Peyer's patch (tissue), 4 donors: ENCODE measurements around the gene CBX2. TPM values are rescaled to one million over a fixed set of nuclear protein-coding genes. Genes with fewer than 3 reads are reported as not detected.

Experiments
- DNase-seq, 3 donors: peaks; one replicate each; pipeline ENCODE4 v3.0.0-alpha.2; 2017 to 2019
- H3K27ac ChIP-seq, 4 donors: fragments of 200-600 bp; sonication (generic); one replicate each; pipeline ENCODE4 v1.5.1; 2016 to 2019
- H3K27me3 ChIP-seq, 2 donors: fragments of 200-600 bp; sonication (generic); one replicate each; pipeline ENCODE4 v1.5.1; 2019
- H3K36me3 ChIP-seq, 3 donors: fragments of 200-600 bp; sonication (generic); one replicate each; pipeline ENCODE4 v1.5.1; 2016 to 2019
- H3K4me1 ChIP-seq, 4 donors: fragments of 200-600 bp; sonication (generic); one replicate each; pipeline ENCODE4 v1.5.1; 2016 to 2019
- H3K4me3 ChIP-seq, 4 donors: fragments of 200-600 bp; sonication (generic); 1 replicate in 3 of 4; 2 replicates in 1 of 4; pipeline ENCODE4 v1.5.1; 2016 to 2019; ENCODE audit warnings: mild to moderate bottlenecking in 1 of 4
- H3K9me3 ChIP-seq, 4 donors: fragments of 200-600 bp; sonication (generic); one replicate each; pipeline ENCODE4 v1.5.1; 2016 to 2019; ENCODE audit warnings: mild to moderate bottlenecking in 1 of 4
- POLR2A ChIP-seq, 2 donors: fragments of 450-650 bp; IDR thresholded peaks; one replicate each; pipeline ENCODE4 v1.5.1; 2017; ENCODE audit warnings: antibody characterized with exemption in 2 of 2, mild to moderate bottlenecking in 2 of 2, moderate library complexity in 2 of 2
- total RNA-seq, 4 donors: library from RNA; depleted of rRNA; stranded (reverse); fragments of >200 nt; gene quantifications; one replicate each; pipeline ENCODE4 v1.1.0, GENCODE V29; 2016
- TF ChIP-seq, protein P1 (sequence below), 6 experiments: fragments of 450-650 bp in 4 of 6; fragments of 200-600 bp in 2 of 6; sonication (generic) in 1 of 6; IDR thresholded peaks; one replicate each; pipeline ENCODE4 v1.5.1; 2017 to 2019; ENCODE audit warnings: antibody characterized with exemption in 6 of 6, mild to moderate bottlenecking in 3 of 6, moderate library complexity in 1 of 6

The CBX2 gene
- total RNA-seq, 4 donors from 2014 or later: 0.18 to 0.85 (median 0.81) TPM

DNA sequence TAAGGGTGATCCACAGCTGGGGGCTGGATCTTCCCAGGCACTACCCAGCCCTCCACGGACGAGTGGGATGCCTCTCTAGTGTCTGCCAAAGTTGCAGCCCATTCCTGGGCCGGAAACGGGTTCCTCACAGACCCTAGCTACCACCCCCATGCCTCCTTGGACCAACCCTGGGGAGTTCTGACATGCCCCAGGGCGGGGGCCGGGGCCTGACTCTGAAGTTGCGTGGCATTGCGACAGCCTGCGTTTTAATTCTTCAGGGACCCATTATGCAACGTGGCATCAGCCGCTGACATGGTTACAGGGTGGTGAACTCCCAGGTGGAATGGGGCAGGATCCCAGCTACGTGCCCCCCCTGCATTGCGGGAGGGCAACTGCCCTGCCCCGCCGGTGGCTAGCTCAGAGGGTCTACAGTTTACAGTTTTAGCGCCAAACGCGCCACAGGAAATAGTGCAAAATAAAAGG is 58.6 kb downstream of the CBX2 start:
- TF ChIP-seq, protein P1, sequence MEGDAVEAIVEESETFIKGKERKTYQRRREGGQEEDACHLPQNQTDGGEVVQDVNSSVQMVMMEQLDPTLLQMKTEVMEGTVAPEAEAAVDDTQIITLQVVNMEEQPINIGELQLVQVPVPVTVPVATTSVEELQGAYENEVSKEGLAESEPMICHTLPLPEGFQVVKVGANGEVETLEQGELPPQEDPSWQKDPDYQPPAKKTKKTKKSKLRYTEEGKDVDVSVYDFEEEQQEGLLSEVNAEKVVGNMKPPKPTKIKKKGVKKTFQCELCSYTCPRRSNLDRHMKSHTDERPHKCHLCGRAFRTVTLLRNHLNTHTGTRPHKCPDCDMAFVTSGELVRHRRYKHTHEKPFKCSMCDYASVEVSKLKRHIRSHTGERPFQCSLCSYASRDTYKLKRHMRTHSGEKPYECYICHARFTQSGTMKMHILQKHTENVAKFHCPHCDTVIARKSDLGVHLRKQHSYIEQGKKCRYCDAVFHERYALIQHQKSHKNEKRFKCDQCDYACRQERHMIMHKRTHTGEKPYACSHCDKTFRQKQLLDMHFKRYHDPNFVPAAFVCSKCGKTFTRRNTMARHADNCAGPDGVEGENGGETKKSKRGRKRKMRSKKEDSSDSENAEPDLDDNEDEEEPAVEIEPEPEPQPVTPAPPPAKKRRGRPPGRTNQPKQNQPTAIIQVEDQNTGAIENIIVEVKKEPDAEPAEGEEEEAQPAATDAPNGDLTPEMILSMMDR (IDR thresholded peaks at IDR 0.05): no peak
- TF ChIP-seq POLR2A (IDR thresholded peaks at IDR 0.05): no peak
- Histone ChIP-seq H3K9me3 (no peaks in the 10 kb centered on the region), H3K27me3 (peaks cover 0 to 7% of the 10 kb centered on the region in 2 donors), H3K4me3 (peak overlapping the region; percentile 79 to 91 (median 88)), H3K27ac (peak overlapping the region; percentile 95 to 99 (median 99)), H3K4me1 (peaks cover 14 to 73% (median 45%) of the 10 kb centered on the region in 4 donors), H3K36me3 (peaks cover 0 to 18% (median 0%) of the 10 kb centered on the region in 3 donors)
- no peak for DNase-seq

DNA sequence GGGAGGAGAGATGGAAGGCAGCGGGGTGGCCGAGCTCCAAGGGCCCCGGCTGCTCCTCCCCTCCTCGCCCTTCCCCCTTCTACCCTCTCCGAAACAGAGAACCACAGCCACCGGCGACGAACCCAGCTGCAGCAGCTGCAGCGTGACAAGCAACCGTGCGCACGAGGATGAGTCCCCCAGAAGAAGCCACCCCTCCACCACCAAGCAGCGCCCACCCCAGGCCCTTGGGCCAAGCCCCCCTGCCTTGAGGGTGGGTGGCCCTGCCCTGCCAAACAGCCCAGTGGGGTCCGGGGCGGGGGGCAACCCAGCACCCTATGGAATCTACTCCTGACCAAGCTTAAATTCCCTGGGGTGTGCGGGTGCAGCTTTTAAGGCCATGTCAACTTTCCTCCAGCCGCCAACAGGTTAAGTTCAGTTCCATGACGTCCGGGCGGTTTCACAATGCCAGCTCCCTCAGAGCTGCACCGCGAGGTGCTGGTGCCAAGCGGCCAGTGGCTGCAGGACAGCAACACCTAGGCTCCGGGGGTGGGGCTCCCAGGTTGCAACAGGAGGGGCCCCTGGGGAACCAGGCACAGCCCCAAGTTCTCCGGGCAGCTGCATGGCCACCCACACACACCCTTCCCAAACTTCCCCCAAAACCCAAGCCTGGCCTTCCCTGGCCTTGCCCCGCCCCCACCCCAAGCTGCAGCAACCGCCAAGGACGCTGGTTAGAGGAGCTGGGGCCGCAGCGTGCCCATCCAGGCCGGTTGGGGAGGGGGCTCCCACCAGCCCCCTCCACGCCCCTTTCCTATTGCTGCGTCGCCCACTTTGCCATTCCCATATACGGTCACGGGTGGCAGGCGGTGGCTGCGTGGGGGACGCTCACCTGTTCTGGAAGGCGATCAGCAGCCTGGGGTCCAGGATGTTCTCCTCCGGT is 59.3 kb downstream of the CBX2 start:
- Histone ChIP-seq H3K36me3 (peaks cover 0 to 18% (median 0%) of the 10 kb centered on the region in 3 donors), H3K27ac (peak overlapping the region; percentile 95 to 99 (median 99)), H3K27me3 (peaks cover 0 to 14% of the 10 kb centered on the region in 2 donors), H3K4me1 (peaks cover 8 to 73% (median 44%) of the 10 kb centered on the region in 4 donors), H3K4me3 (peak overlapping the region; percentile 79 to 91 (median 88)), H3K9me3 (no peaks in the 10 kb centered on the region)
- DNase-seq: peak; percentile 70 to 92 (median 87)
- TF ChIP-seq, protein P1 (IDR thresholded peaks at IDR 0.05): peak in 3 of 6 experiments; percentile 54 to 56 (median 54)
- peak in 1 of 2 donors; percentile 59 for TF ChIP-seq POLR2A (IDR thresholded peaks at IDR 0.05)

Other genes with a start within 250 kb of the CBX2 start
- under 1 TPM in 1 of 4 donors, not detected in 3; 0.40 TPM for gene RBFOX3, start 167.1 kb upstream of the CBX2 start, total RNA-seq
- gene ENPP7, start 47.2 kb upstream of the CBX2 start, total RNA-seq: 10 to 100 TPM in 3 of 4 donors, not detected in 1; 17.2 to 27.3 (median 22.5) TPM
- 10 to 100 TPM in 1 of 4 donors, 1 to 10 TPM in 3; 2.5 to 14.9 (median 3.5) TPM for gene CBX8, start 18.9 kb downstream of the CBX2 start, total RNA-seq
- gene CBX4, start 61.3 kb downstream of the CBX2 start, total RNA-seq: 10 to 100 TPM in 2 of 4 donors, 1 to 10 TPM in 2; 4.9 to 19.0 (median 12.3) TPM